Measurements from ENCODE around the gene CA7. TPM values are rescaled to one million over a fixed set of nuclear protein-coding genes. Genes with fewer than 3 reads are reported as not detected.
A peak's percentile ranks its signal among the peaks of the same experiment; 100 is the strongest.

Gene CA7
- total and polyA plus RNA-seq, 4 donors, result not detected

- Histone ChIP-seq H3K27ac (ENCODE audit: low read depth in 1 of 2, low read length in 2 of 2) (peak overlapping the region; percentile 75 to 80), H3K9ac (ENCODE audit: low read depth in 1 of 2, low read length in 2 of 2) (peak overlapping the region; percentile 55 to 81), H3K9me3 (ENCODE audit: control insufficient read depth in 4 of 4, low read length in 3 of 4) (no peaks in the 10 kb centered on the region), H3K27me3 (ENCODE audit: control insufficient read depth in 4 of 4, insufficient read depth in 4 of 4, low read length in 3 of 4) (no peaks in the 10 kb centered on the region), H3K4me3 (ENCODE audit: low read depth in 1 of 3, low read length in 3 of 3) (peak overlapping the region; percentile 68 to 82 (median 74)), H3K36me3 (ENCODE audit: control insufficient read depth in 4 of 4, insufficient read depth in 3 of 4, low read depth in 1 of 4, low read length in 3 of 4) (peaks cover 4 to 15% (median 10%) of the 10 kb centered on the region in 4 donors), H3K4me1 (ENCODE audit: control insufficient read depth in 4 of 4, insufficient read depth in 4 of 4, low read length in 3 of 4) (peaks cover 3 to 21% (median 17%) of the 10 kb centered on the region in 4 donors)
- no peak for DNase-seq (ENCODE audit: low spot score)
- 2% methylated on average over 23 of the region's 23 CpGs for WGBS
- no peak for TF ChIP-seq REST (IDR thresholded peaks at IDR 0.05)
- no peak for TF ChIP-seq FOXA2 (IDR thresholded peaks at IDR 0.05)
- TF ChIP-seq EGR1 (IDR thresholded peaks at IDR 0.05; ENCODE audit: low read depth in 2 of 2), result peak in 1 of 2 donors; percentile 88
- TF ChIP-seq GABPA (IDR thresholded peaks at IDR 0.05 in 1 of 2, conservative IDR thresholded peaks at IDR 0.05 in 1 of 2), result no peak
- TF ChIP-seq RAD21 (IDR thresholded peaks at IDR 0.05), result no peak
- TF ChIP-seq HNF4G (IDR thresholded peaks at IDR 0.05), result no peak
These were observed 36.8 kb downstream of the CA7 start for GRCh38 chr16:66881014-66881417.

GRCh38 chr16:66881560-66881959, 37.3 kb downstream of the CA7 start:
- peak overlapping the region in 1 of 2 donors; percentile 2 for H3K27ac ChIP-seq (ENCODE audit: low read depth in 1 of 2, low read length in 2 of 2)
- DNase-seq (ENCODE audit: low spot score), result no peak
- H3K36me3 ChIP-seq (ENCODE audit: control insufficient read depth in 4 of 4, insufficient read depth in 3 of 4, low read depth in 1 of 4, low read length in 3 of 4), result peaks cover 4 to 20% (median 13%) of the 10 kb centered on the region in 4 donors
- 69% methylated on average over 2 of the region's 2 CpGs for WGBS
- no peaks in the 10 kb centered on the region for H3K9me3 ChIP-seq (ENCODE audit: control insufficient read depth in 4 of 4, low read length in 3 of 4)
- H3K27me3 ChIP-seq (ENCODE audit: control insufficient read depth in 4 of 4, insufficient read depth in 4 of 4, low read length in 3 of 4), result no peaks in the 10 kb centered on the region
- peaks cover 3 to 21% (median 17%) of the 10 kb centered on the region in 4 donors for H3K4me1 ChIP-seq (ENCODE audit: control insufficient read depth in 4 of 4, insufficient read depth in 4 of 4, low read length in 3 of 4)
- no peak overlapping the region for H3K9ac ChIP-seq (ENCODE audit: low read depth in 1 of 2, low read length in 2 of 2)
- H3K4me3 ChIP-seq (ENCODE audit: low read depth in 1 of 3, low read length in 3 of 3), result peak overlapping the region in 1 of 3 donors; percentile 74
- no peak for TF ChIP-seq REST (IDR thresholded peaks at IDR 0.05)

GRCh38 chr16:66881964-66882508, 37.8 kb downstream of the CA7 start:
- H3K27me3 ChIP-seq (ENCODE audit: control insufficient read depth in 4 of 4, insufficient read depth in 4 of 4, low read length in 3 of 4), result no peaks in the 10 kb centered on the region
- no peaks in the 10 kb centered on the region for H3K9me3 ChIP-seq (ENCODE audit: control insufficient read depth in 4 of 4, low read length in 3 of 4)
- H3K4me1 ChIP-seq (ENCODE audit: control insufficient read depth in 4 of 4, insufficient read depth in 4 of 4, low read length in 3 of 4), result peaks cover 3 to 21% (median 17%) of the 10 kb centered on the region in 4 donors
- H3K36me3 ChIP-seq (ENCODE audit: control insufficient read depth in 4 of 4, insufficient read depth in 3 of 4, low read depth in 1 of 4, low read length in 3 of 4), result peaks cover 4 to 23% (median 15%) of the 10 kb centered on the region in 4 donors
- peak overlapping the region in 1 of 2 donors; percentile 2 for H3K27ac ChIP-seq (ENCODE audit: low read depth in 1 of 2, low read length in 2 of 2)
- no peak for DNase-seq (ENCODE audit: low spot score)
- H3K4me3 ChIP-seq (ENCODE audit: low read depth in 1 of 3, low read length in 3 of 3), result no peak overlapping the region
- whole genome bisulfite sequencing, result 90% methylated on average over 8 of the region's 8 CpGs
- H3K9ac ChIP-seq (ENCODE audit: low read depth in 1 of 2, low read length in 2 of 2), result no peak overlapping the region
- TF ChIP-seq RAD21 (IDR thresholded peaks at IDR 0.05) (no peak), HNF4G (IDR thresholded peaks at IDR 0.05) (no peak), REST (IDR thresholded peaks at IDR 0.05) (no peak), NR2F2 (IDR thresholded peaks at IDR 0.05) (no peak), SP1 (IDR thresholded peaks at IDR 0.05) (no peak), ZBTB33 (IDR thresholded peaks at IDR 0.05) (no peak), FOXA1 (IDR thresholded peaks at IDR 0.05) (no peak), FOXA2 (IDR thresholded peaks at IDR 0.05) (no peak), HNF4A (conservative IDR thresholded peaks at IDR 0.05) (no peak)
